ENCODE data around the gene ARID1B. TPM values are rescaled to one million over a fixed set of nuclear protein-coding genes. Genes with fewer than 3 reads are reported as not detected.

Gene ARID1B
- total RNA-seq, 1 donor from 2014 or later: 97.2 TPM

GRCh38 chr6:157215717-157216116, 438.5 kb downstream of the ARID1B start:
- no peak overlapping the region for H3K27ac Mint-ChIP-seq
- no peaks in the 10 kb centered on the region for H3K9me3 Mint-ChIP-seq
- DNase-seq (ENCODE audit: extremely low spot score, unreplicated experiment): no peak
- TF ChIP-seq CTCF (conservative IDR thresholded peaks at IDR 0.05): no peak
- H3K27me3 Mint-ChIP-seq: no peaks in the 10 kb centered on the region
- H3K36me3 Mint-ChIP-seq: peaks cover 4% of the 10 kb centered on the region
- peaks cover 10% of the 10 kb centered on the region for H3K4me1 Mint-ChIP-seq (ENCODE audit: unreplicated experiment)
- no peak overlapping the region for H3K4me3 Mint-ChIP-seq

GRCh38 chr6:157216570-157216969, 439.4 kb downstream of the ARID1B start:
- H3K9me3 Mint-ChIP-seq: no peaks in the 10 kb centered on the region
- DNase-seq (ENCODE audit: extremely low spot score, unreplicated experiment): no peak
- H3K4me1 Mint-ChIP-seq (ENCODE audit: unreplicated experiment): peaks cover 13% of the 10 kb centered on the region
- H3K36me3 Mint-ChIP-seq: peaks cover 4% of the 10 kb centered on the region
- no peak overlapping the region for H3K4me3 Mint-ChIP-seq
- H3K27me3 Mint-ChIP-seq: no peaks in the 10 kb centered on the region
- TF ChIP-seq CTCF (conservative IDR thresholded peaks at IDR 0.05): no peak
- H3K27ac Mint-ChIP-seq: peak overlapping the region; percentile 48

GRCh38 chr6:157217198-157217893, 440.2 kb downstream of the ARID1B start:
- no peak for DNase-seq (ENCODE audit: extremely low spot score, unreplicated experiment)
- TF ChIP-seq CTCF (conservative IDR thresholded peaks at IDR 0.05): no peak
- Mint-ChIP-seq H3K36me3 (peaks cover 4% of the 10 kb centered on the region), H3K4me1 (ENCODE audit: unreplicated experiment) (peaks cover 14% of the 10 kb centered on the region), H3K27ac (peak overlapping the region; percentile 41), H3K9me3 (no peaks in the 10 kb centered on the region), H3K27me3 (no peaks in the 10 kb centered on the region), H3K4me3 (no peak overlapping the region)

- Mint-ChIP-seq H3K36me3 (peaks cover 4% of the 10 kb centered on the region), H3K27me3 (no peaks in the 10 kb centered on the region), H3K9me3 (no peaks in the 10 kb centered on the region), H3K27ac (no peak overlapping the region), H3K4me1 (ENCODE audit: unreplicated experiment) (peaks cover 18% of the 10 kb centered on the region), H3K4me3 (no peak overlapping the region)
- no peak for TF ChIP-seq CTCF (conservative IDR thresholded peaks at IDR 0.05)
- DNase-seq (ENCODE audit: extremely low spot score, unreplicated experiment): no peak
Observed at GRCh38 chr6:157217894-157218370, 440.8 kb downstream of the ARID1B start.

GRCh38 chr6:157218371-157219198, 441.4 kb downstream of the ARID1B start:
- TF ChIP-seq CTCF (conservative IDR thresholded peaks at IDR 0.05): no peak
- peak; percentile 57 for DNase-seq (ENCODE audit: extremely low spot score, unreplicated experiment)
- H3K4me1 Mint-ChIP-seq (ENCODE audit: unreplicated experiment): peaks cover 20% of the 10 kb centered on the region
- H3K4me3 Mint-ChIP-seq: no peak overlapping the region
- H3K27me3 Mint-ChIP-seq: no peaks in the 10 kb centered on the region
- H3K27ac Mint-ChIP-seq: peak overlapping the region; percentile 76
- no peaks in the 10 kb centered on the region for H3K9me3 Mint-ChIP-seq
- peaks cover 4% of the 10 kb centered on the region for H3K36me3 Mint-ChIP-seq
